Hematopoietic multipotent progenitor cell treated with erythropoietin and hydrocortisone succinate and interleukin-3 and kit ligand, for 17 days (in vitro differentiated cells): ENCODE data around the gene RHOBTB1.

Experiments used
- DNase-seq: peaks from one replicate; pipeline ENCODE4 v3.0.0-alpha.2; 2015; ENCODE audit warnings: low spot score

RHOBTB1 gene

DNA sequence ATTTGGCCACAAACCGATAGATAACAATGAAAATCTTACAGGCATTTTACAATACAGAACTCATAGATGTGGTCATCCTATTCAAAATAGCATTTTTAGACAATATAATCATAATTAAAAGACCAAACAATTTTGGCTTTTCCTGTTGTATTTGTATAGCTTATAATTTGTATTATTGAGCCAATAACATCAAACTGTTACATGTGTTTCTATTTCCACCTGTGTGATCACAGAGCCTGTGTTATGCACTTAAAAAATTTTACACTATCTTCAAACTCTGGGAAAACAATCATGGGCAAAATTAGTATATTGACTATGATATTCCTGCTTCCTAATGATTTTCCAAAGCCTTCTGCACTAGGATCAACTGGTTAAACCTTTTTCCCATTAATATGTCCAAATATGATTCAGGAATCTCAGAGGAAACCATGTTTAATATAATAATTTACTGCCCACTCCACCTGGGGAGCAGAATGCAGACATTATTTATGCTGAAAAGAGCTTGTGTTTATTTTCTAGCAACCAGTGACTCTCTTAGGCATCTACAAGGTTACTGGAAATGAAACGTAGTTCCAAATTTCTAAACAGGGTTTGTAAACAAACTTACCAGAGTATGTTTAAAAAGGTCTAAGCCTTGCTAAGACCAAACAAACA lies 1.7 kb downstream of the RHOBTB1 start:
- DNase-seq: no peak

DNA sequence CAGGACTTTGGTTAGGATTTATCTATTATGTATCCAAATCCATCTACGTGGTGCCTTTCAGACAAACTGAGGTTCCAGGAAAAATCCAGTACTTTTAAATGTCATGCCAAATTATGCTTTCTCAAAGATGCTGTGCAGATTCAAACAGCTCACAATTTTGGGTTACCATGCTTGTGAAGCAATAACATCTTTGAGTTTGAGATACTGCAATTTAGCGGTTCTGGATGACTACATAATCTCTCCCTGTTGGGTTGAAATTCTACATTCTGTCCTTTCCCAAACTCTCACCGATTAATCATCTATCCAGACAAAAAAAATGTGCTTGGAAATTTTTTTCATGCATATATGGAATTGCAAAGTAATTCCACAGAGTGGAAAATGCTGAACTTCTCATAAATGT lies 3.5 kb downstream of the RHOBTB1 start:
- no peak for DNase-seq

DNA sequence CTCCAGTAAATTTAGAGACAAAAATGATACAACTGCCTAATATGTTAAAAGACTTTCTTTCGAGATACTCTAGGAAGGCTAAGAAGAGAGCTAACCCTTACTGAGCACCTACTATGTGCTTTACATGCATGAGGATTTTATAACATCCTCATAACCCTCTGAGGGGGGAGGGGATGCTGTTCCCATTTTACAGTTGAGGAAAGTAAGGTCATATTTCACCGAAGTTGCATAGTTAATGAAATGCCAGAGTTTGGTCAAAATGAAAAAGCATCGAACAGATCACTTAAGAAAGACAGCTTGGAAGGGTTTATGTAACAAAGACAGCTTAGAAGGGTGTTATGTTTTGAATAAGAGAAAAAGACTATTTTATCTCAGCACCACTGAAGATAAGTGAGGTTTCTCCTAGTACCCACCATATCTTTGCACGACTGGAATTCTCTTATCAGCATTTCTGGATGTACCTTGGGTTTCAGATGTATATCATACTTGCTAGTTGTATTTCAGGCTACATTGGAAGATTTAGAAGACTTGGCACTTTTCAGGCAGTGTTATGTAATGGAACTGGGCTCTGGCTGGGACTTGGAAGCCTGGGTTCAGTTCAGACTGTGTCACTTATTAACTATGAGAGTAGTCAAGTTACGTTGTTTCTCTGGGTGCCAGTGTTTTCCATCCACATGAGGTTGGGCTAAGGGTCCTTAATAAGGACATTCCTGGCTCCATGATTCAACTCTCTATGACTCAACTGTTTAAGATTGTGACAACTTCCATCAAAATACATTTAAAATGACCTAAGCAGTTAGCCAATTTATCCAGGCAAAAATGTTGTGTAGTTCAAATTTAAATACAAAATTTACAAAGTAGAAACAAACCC lies 6.0 kb downstream of the RHOBTB1 start:
- no peak for DNase-seq

DNA sequence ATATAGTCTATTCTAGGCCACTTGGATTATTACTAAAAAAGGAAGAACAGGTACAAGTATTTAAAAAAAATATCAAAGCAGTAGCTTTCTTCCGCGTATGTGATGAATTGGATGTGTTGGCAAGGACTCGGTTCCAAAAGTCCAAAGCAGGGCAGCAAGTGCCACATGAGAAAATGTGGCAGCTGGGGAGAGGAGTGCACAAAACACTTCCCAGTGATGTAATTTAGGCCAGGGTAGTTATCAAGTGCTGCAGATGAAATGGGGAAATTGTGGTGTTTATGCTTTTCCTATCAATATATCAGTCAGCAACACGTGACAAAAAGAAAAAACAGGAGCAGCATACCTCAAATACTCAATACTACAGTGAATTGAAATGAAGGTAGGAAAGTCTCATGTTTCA lies 7.0 kb downstream of the RHOBTB1 start:
- no peak for DNase-seq

DNA sequence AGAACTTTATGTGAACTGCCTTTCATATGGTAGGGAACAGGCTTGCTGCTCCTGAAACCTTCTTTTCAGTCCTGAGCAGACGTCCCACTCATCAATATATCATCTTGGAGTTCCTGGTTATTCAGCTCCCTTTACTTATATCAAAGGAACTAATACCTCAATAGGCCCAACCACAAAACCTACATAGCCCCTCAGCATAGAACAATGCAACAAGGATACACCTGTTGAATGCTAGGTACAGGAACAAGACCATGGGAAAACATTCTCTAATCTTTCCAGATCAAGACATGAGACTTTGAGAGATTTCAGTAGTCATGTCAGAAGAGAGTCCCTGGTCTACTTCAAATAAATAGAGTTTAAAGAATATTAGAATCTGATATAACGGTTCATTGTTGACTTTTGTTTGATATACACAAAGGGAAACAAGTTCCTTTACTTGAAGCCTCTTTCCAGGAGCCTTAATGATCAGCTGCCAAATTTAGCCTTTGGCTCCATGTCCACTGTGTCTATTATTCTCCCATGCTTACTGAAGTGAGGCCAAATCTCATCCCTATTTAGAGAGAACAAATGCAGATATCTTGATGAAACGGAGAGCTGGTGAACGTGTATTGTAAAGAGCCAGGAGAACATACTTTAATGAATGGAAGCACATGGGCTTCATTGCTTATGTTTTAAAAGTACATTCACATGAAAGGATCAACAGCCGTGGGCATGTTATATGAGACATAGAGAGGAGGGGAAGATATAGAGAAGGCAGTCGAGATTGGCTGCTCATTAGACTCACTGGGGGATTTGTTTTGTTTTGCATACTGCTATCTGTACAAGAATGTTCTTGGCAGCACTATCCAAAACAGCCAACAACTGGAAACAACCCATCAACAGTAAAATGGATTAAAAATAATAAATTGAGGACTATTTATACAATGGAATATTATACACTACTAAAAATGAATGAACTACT lies 9.5 kb downstream of the RHOBTB1 start:
- no peak for DNase-seq

DNA sequence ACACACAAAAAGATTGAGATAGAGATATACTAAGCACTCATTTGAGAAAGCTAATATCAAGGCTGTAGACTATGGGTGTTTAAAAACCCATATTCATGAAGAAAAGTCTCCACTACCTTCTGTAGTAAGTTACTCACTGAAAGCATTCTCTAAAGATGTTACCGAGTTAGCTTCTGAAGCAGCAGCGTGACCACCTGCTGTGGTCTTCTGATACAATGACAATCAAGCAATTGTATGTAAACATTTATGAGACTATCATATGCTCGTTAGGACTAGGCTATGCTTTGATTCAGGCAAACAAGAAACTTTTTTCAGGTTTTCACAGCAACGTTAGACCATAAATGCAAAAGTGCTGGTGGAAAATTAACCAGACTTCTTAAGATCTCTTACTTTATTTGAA lies 11.2 kb downstream of the RHOBTB1 start:
- DNase-seq: no peak

DNA sequence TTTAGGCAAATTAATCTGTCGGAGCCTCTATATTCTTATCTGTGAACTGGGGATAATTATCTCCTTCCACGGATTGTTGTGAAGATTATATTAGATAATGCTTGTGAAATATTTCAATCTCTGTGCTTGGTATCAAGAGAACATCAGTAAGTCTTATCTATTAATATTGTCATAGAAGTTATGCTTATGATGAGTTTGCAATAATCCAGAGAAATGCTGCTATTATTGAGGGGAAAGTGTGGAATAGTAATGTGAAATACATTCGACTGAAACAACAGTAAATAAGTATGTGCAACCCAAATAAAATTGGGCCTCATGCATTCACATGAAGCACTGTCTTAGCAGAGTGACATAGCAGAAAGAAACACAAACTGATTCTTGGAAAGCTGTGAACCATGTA lies 13.7 kb downstream of the RHOBTB1 start:
- no peak for DNase-seq

DNA sequence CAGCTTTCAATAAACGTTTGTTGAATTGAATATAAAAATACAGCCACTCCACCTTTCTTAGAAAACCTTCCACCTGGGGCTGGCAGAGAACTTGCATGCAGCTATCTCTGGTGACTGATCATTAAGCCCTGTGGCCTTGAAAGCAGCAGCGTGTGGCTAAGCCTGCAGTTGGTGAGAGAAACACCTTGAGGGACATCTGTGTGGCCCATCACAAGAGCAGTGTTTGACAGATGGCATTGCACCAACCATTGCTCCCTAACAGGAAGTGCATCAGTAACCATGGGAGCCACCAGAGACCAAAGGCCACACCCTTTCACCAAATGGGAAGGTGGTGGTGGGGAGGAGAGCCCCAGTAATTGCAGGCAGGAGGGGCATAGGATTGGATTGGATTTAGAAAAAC lies 22.4 kb downstream of the RHOBTB1 start:
- no peak for DNase-seq

DNA sequence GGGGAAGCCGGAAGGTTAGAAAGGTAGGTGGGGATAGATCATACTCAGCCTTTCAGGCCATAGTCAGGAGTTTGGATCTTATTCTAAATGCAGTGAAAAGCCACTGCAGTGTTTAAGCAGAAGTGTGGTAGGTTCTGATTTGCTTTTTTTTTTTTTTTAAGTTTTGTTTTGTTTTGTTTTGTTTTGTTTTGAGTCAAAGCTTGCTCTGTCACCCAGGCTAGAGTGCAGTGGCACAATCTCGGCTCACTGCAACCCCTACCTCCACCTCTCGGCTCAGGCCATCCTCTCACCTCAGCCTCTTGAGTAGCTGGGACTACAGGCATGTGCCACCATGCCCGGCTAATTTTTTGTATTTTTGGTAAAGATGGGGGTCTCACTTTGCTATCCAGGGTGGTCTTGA lies 23.5 kb downstream of the RHOBTB1 start:
- no peak for DNase-seq

DNA sequence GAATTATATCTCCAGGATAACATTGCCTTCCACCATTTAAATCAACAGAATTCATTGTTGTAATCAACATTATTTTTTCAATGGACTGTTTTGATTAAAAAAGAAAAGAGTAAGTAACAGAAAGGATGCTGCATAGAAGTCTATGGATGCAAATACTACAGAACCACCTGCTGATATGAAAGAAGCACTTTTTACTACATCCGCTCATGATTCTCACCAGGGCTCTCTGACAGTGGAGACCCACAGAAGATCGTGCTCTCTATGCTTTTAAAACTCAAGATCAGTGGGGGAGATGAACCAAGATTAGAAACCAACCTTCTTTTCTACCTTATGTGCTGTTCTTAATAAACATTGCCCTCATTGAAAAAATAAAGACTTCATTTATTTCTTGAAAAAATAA lies 24.4 kb downstream of the RHOBTB1 start:
- DNase-seq: no peak

DNA sequence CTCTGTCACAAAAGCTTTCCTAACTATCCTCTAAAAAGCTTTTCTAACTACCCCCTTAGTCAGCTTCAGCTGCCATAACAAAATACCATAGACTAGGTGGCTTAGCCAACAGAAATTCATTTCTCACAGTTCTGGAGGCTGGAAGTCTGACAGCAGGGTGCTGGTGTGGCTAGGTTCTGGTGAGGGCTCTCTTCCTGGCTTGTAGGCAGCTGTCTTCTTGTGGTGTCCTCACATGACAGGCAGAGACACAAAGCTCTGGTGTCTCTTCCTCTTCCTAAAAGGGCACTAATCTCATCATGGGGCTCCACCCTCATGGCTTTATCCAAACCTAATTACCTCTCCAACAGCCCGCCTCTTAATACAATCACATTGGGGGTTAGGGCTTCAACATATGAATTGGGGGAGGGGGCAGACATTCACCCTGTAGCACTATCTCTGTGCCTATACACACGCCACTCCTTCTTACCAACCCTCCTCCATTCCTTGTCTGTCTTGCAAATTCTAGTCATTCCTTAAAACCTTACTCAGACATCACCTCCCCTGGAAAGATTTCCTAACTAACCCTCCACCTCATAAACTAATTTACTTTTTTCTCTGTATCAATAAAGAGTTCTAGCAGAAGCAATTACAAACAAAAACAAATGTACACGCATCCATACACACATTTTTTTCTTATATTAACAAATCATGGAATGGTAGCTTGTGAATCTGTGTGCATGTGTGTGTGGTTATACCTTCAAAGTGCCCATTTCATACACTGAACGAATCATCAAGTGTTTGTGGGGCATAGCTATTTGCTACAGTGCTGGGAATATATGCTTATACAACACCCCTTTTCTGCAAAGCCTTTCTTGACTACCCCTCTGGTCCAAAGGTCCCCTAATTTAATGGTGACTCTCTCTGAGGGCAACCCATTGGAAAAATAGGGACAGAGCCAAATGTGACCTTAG lies 26.4 kb downstream of the RHOBTB1 start:
- DNase-seq: no peak

DNA sequence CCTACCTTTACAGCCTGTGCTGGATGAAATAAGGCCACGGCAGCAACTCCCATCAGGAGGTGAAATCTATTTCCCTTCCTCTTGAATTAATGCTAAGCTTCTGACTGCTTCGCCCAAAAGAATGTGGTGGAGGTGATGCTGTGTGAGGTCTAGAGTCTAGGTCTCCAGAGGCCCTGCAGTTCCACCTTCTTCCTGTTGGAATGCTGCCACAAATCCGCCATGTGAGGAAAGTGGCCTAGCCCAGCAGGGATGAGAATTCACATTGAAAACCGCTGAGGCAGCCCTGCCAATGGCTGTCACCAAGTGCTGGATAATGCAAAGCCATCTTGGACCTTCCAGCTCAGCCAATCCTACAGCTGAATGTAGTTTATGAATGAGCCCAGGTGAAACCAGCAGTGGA lies 28.0 kb downstream of the RHOBTB1 start:
- no peak for DNase-seq

DNA sequence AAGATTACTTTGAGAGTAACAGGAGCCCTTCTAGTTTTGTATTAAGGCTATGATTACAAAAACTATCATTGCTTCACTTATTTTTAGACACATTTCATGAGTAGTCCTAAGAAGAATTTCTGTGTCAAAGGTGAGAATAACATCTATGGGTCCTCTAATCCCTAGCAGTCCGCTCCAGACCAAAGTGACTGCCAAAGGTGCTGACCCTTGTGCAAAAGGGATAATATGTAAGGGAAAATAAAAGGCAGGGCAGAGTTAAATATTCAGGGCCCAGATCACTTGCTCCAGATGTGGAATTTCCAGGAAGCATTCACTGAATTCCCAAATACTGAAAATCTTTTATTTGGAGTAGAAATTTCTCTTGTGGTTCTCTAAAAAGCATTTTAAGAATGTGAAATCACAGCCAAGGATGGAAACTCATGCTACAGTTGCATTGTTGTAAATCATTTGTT lies 29.3 kb downstream of the RHOBTB1 start:
- no peak for DNase-seq

DNA sequence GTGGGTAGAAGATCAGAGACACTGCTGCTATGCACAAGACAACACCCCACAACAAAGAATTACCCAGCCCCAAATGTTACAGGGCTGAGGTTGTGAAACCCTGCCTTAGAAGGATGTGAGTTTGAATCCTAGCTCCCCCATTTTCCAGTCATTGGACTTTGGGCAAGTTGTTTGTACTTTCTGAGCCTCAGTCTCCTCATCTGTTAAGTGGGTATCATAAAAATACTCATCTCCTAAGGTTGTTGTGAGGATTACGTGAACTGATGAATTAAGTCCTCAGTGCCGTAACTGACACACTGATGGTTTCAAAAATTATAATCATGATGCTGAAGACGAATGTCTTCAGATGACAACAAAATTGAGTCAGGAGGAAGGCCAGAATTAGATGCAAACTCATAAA lies 30.3 kb downstream of the RHOBTB1 start:
- no peak for DNase-seq

DNA sequence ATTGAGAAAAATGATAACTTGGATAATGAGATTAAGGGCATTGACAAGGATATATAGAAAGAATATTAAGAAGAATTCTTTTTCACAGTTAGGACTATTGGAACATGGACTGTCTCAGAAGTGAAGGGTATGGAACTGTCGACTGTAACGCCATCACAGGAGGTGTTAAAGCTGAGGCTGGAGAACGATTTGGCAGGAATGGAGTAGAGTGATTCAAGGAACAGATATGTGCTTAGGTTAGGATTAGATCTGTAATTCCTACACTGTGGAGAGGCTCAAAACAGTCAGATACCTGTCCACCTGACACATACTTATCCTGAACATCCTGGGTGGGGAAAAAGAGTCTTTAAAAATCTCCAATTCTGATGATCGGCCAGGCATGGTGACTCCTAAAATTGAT lies 30.9 kb downstream of the RHOBTB1 start:
- DNase-seq: no peak

DNA sequence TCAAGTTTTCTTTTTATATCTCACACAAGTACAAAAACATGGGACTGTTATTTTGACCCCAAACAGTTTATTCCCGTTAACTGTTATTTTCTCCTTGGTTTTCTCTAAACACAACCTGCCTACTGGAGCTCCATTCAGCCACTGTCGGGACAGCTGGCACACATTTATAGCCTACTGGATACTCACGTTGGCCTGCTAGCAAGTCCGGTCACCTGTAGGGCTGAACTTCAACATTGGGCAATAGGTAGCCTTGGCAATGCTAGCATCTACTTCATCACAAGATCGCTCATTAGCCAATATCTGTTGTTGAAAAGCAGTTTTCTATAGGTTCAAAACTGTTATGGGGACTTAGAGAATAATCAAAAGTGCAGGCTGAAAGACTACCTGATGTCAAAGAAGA lies 32.3 kb downstream of the RHOBTB1 start:
- DNase-seq: no peak

DNA sequence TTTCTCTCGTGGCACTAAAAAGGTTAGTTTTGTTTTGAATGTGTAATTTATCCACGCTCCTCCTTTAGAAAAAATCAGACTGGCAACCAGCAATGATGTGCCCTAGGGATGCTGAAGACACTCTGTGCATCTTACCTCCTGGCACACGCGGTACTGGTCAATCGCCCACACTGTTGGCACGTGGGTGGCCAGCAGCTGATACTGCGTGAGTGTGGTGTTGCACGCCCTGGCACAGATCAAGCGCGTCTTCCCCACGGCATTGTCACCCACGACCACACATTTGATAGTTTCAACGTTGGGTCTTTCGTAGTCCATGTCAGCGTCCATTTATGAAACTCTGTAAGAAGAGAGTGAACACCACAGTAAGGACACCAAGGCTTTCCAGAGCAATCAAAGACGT lies 32.8 kb downstream of the RHOBTB1 start:
- no peak for DNase-seq

DNA sequence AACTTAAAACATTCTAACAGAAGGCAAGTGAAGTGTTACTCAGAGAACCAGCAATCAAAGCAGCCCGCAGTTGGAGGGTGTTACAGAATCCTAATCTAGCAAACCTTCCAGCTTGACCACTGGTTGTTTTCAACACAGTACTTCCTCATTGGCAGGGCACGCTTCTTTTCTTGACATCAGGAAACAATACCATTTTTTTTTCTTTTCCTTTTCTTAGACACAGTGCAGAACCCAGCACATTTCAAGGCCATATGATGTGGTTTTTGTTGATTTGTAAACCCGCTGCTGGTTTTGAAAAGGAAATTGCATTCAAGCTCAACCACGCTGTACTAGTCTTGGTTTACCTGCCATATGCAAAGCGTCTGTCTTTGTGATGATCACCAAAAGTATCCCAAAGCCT lies 33.4 kb downstream of the RHOBTB1 start:
- DNase-seq: no peak

DNA sequence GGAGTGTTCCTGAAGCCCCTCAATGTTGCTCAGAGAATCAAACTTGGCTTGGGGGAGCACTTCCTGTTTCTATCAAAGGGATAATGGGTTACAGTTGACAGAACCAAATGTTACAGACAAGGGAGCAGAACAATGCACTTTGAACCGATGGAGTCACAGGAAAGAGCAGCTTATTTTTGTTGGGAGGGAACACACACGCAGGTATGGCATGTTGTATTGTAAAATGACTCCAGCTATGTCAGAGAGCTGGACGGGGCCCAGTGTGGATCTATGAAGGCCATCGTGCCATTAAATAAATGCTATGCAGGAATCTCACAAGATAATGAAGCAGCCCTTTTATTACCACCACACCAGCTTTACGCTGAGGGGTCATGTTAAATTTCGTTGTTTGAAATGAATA lies 35.1 kb downstream of the RHOBTB1 start:
- no peak for DNase-seq

DNA sequence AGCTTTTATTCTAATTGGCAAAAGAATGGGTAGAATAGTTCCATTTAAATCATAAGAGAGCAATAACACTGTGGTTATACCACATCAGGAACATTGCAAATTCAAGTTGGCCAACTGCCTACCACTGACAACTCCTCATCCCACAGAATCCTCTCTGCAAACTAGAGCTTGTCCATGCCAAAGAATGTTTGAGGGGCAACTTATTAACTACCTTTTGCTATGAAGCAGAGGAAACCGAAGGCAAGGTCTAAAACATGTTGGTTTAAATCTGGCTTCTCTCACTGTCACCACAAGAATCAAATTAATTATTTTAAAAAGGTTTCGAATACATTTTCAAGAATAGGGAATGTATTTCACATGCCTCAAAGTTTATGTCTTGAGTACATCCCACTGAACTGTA lies 36.0 kb downstream of the RHOBTB1 start:
- no peak for DNase-seq

DNA sequence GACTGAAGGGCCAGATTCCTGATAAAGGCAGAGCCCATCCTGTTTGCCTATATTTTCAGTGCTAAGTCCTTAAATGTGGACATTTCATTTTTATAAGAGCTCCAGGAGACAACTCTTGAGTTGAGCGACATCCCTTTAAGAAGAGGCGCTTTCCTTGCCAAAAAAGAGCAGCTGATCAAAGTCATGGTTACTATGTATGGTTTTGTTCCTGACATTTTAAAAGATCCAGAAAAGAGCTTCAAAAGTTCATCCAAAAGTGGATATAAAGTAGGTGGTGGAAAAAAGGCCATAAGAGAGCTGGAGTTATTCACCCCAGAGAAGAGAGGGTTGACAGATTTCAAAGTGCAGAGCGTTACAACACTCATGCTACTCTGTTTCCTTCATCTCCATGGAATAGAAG lies 36.7 kb downstream of the RHOBTB1 start:
- no peak for DNase-seq
